ENCODE data around the gene CCDC127. TPM values are rescaled to one million over a fixed set of nuclear protein-coding genes. Genes with fewer than 3 reads are reported as not detected.

The CCDC127 gene
- total RNA-seq, 2 experiments from 2014 or later: 5.3 to 6.8 TPM

- DNase-seq (no peak), ATAC-seq (no peak)
- H3K4me3 Mint-ChIP-seq: no peak overlapping the region
- H3K27me3 Mint-ChIP-seq (ENCODE audit: low read depth): peaks cover 2% of the 10 kb centered on the region
- no peak overlapping the region for H3K27ac Mint-ChIP-seq
- ChIA-PET CTCF (no interaction called here), POLR2A (no interaction called here)
- H3K9me3 Mint-ChIP-seq (ENCODE audit: insufficient read depth): no peaks in the 10 kb centered on the region
- peaks cover 8% of the 10 kb centered on the region for H3K4me1 Mint-ChIP-seq (ENCODE audit: low read depth)
- H3K36me3 Mint-ChIP-seq (ENCODE audit: low read depth): no peaks in the 10 kb centered on the region
Observed at GRCh38 chr5:192691-192969, 25.3 kb downstream of the CCDC127 start.

- Mint-ChIP-seq H3K4me3 (no peak overlapping the region), H3K36me3 (ENCODE audit: low read depth) (no peaks in the 10 kb centered on the region), H3K9me3 (ENCODE audit: insufficient read depth) (no peaks in the 10 kb centered on the region), H3K27ac (no peak overlapping the region), H3K4me1 (ENCODE audit: low read depth) (peaks cover 8% of the 10 kb centered on the region), H3K27me3 (ENCODE audit: low read depth) (peaks cover 2% of the 10 kb centered on the region)
- ATAC-seq (no peak), DNase-seq (no peak)
- ChIA-PET POLR2A (interaction anchor here (1.7 kb wide), 1 partner anchor 27 kb away, joined by 8 read pairs; the partner anchor contains the start of genes CCDC127 and SDHA), CTCF (interaction anchor here (0.7 kb wide), 1 partner anchor 27 kb away, joined by 3 read pairs; no protein-coding TSS in a partner anchor)
Observed at GRCh38 chr5:191949-192690, 25.8 kb downstream of the CCDC127 start.

- peaks cover 8% of the 10 kb centered on the region for H3K4me1 Mint-ChIP-seq (ENCODE audit: low read depth)
- peaks cover 2% of the 10 kb centered on the region for H3K27me3 Mint-ChIP-seq (ENCODE audit: low read depth)
- H3K36me3 Mint-ChIP-seq (ENCODE audit: low read depth): no peaks in the 10 kb centered on the region
- no peak for ATAC-seq
- H3K4me3 Mint-ChIP-seq: no peak within 1 kb of the TSS
- POLR2A ChIA-PET: interaction anchor here (1.7 kb wide), 1 partner anchor 28 kb away, joined by 8 read pairs; the partner anchor contains the start of genes CCDC127 and SDHA
- CTCF ChIA-PET: interaction anchor here (0.6 to 1.3 kb wide), 4 partner anchors 9 to 145 kb away, joined by 3 to 4 read pairs (median 3); partner anchors contain the start of genes CCDC127 and SDHA
- H3K27ac Mint-ChIP-seq: no peak within 1 kb of the TSS
- DNase-seq: no peak
- H3K9me3 Mint-ChIP-seq (ENCODE audit: insufficient read depth): no peaks in the 10 kb centered on the region
Observed at GRCh38 chr5:191036-191948, 26.7 kb downstream of the CCDC127 start, which contains the start of gene LRRC14B. Gene LRRC14B, plus strand, starts transcription at chr5:191495. Its CDS starts 44 bp downstream, at chr5:191539.

GRCh38 chr5:190366-191035 is 27.5 kb downstream of the CCDC127 start:
- Mint-ChIP-seq H3K36me3 (ENCODE audit: low read depth) (no peaks in the 10 kb centered on the region), H3K27ac (no peak overlapping the region), H3K27me3 (ENCODE audit: low read depth) (peaks cover 2% of the 10 kb centered on the region), H3K9me3 (ENCODE audit: insufficient read depth) (no peaks in the 10 kb centered on the region), H3K4me3 (no peak overlapping the region), H3K4me1 (ENCODE audit: low read depth) (peaks cover 8% of the 10 kb centered on the region)
- ATAC-seq (no peak), DNase-seq (no peak)
- ChIA-PET POLR2A (interaction anchor here (1.7 kb wide), 1 partner anchor 28 kb away, joined by 8 read pairs; the partner anchor contains the start of genes CCDC127 and SDHA), CTCF (interaction anchor here (1.0 to 1.3 kb wide), 2 partner anchors 10 to 27 kb away, joined by 3 to 4 read pairs; partner anchors contain the start of genes CCDC127 and SDHA)

- DNase-seq: no peak
- H3K4me1 Mint-ChIP-seq (ENCODE audit: low read depth): peaks cover 8% of the 10 kb centered on the region
- peaks cover 2% of the 10 kb centered on the region for H3K27me3 Mint-ChIP-seq (ENCODE audit: low read depth)
- POLR2A ChIA-PET: no interaction called here
- no peaks in the 10 kb centered on the region for H3K9me3 Mint-ChIP-seq (ENCODE audit: insufficient read depth)
- H3K27ac Mint-ChIP-seq: no peak overlapping the region
- no peak for ATAC-seq
- H3K4me3 Mint-ChIP-seq: no peak overlapping the region
- H3K36me3 Mint-ChIP-seq (ENCODE audit: low read depth): no peaks in the 10 kb centered on the region
- CTCF ChIA-PET: interaction anchor here (1.0 kb wide), 1 partner anchor 10 kb away, joined by 3 read pairs; no protein-coding TSS in a partner anchor
Observed at GRCh38 chr5:189976-190365, 28.0 kb downstream of the CCDC127 start.

- no peaks in the 10 kb centered on the region for H3K36me3 Mint-ChIP-seq (ENCODE audit: low read depth)
- peaks cover 8% of the 10 kb centered on the region for H3K4me1 Mint-ChIP-seq (ENCODE audit: low read depth)
- H3K27ac Mint-ChIP-seq: no peak overlapping the region
- H3K27me3 Mint-ChIP-seq (ENCODE audit: low read depth): peaks cover 2% of the 10 kb centered on the region
- DNase-seq (no peak), ATAC-seq (no peak)
- no peaks in the 10 kb centered on the region for H3K9me3 Mint-ChIP-seq (ENCODE audit: insufficient read depth)
- CTCF ChIA-PET: interaction anchor here (1.6 to 2.2 kb wide), 2 partner anchors 13 to 30 kb away, joined by 7 to 30 read pairs; partner anchors contain the start of genes CCDC127 and SDHA
- no peak overlapping the region for H3K4me3 Mint-ChIP-seq
- POLR2A ChIA-PET: no interaction called here
Observed at GRCh38 chr5:189486-189885, 28.5 kb downstream of the CCDC127 start.

- ChIA-PET CTCF (interaction anchor here (0.6 to 2.2 kb wide), 12 partner anchors 10 to 257 kb away, joined by 3 to 30 read pairs (median 4); partner anchors contain the start of genes CCDC127 and SDHA), POLR2A (interaction anchor here (1.1 kb wide), 1 partner anchor 30 kb away, joined by 6 read pairs; no protein-coding TSS in a partner anchor)
- Mint-ChIP-seq H3K4me3 (peak overlapping the region; percentile 31), H3K4me1 (ENCODE audit: low read depth) (peaks cover 8% of the 10 kb centered on the region), H3K9me3 (ENCODE audit: insufficient read depth) (no peaks in the 10 kb centered on the region), H3K27ac (peak overlapping the region; percentile 75), H3K27me3 (ENCODE audit: low read depth) (peaks cover 2% of the 10 kb centered on the region), H3K36me3 (ENCODE audit: low read depth) (no peaks in the 10 kb centered on the region)
- DNase-seq: peak; percentile 93
- ATAC-seq: peak; percentile 97
Observed at GRCh38 chr5:188488-189481, 29.2 kb downstream of the CCDC127 start.

GRCh38 chr5:187617-188451 is 30.1 kb downstream of the CCDC127 start:
- Mint-ChIP-seq H3K36me3 (ENCODE audit: low read depth) (no peaks in the 10 kb centered on the region), H3K27ac (no peak overlapping the region), H3K9me3 (ENCODE audit: insufficient read depth) (no peaks in the 10 kb centered on the region), H3K4me1 (ENCODE audit: low read depth) (peaks cover 8% of the 10 kb centered on the region), H3K4me3 (no peak overlapping the region), H3K27me3 (ENCODE audit: low read depth) (peaks cover 2% of the 10 kb centered on the region)
- ATAC-seq (no peak), DNase-seq (no peak)
- ChIA-PET CTCF (interaction anchor here (0.8 to 2.2 kb wide), 12 partner anchors 9 to 266 kb away, joined by 3 to 30 read pairs (median 4); partner anchors contain the start of genes CCDC127 and SDHA), POLR2A (interaction anchor here (1.1 kb wide), 1 partner anchor 31 kb away, joined by 6 read pairs; no protein-coding TSS in a partner anchor)

GRCh38 chr5:187042-187431 is 30.9 kb downstream of the CCDC127 start:
- no peaks in the 10 kb centered on the region for H3K27me3 Mint-ChIP-seq (ENCODE audit: low read depth)
- H3K4me1 Mint-ChIP-seq (ENCODE audit: low read depth): peaks cover 8% of the 10 kb centered on the region

More at GRCh38 chr5:187042-187431, 30.9 kb downstream of the CCDC127 start:
- ChIA-PET POLR2A (no interaction called here), CTCF (interaction anchor here (1.2 to 1.9 kb wide), 2 partner anchors 227 to 267 kb away, joined by 3 to 7 read pairs; no protein-coding TSS in a partner anchor)
- DNase-seq (no peak), ATAC-seq (no peak)
- no peak overlapping the region for H3K27ac Mint-ChIP-seq
- no peaks in the 10 kb centered on the region for H3K36me3 Mint-ChIP-seq (ENCODE audit: low read depth)
- H3K9me3 Mint-ChIP-seq (ENCODE audit: insufficient read depth): no peaks in the 10 kb centered on the region
- no peak overlapping the region for H3K4me3 Mint-ChIP-seq

All from activated CD8-positive, alpha-beta T cell treated with anti-CD3 and anti-CD28 coated beads, Interleukin-2, amount 10 ng/mL, durations not matched to agents 7 days and 5 days (primary cell).